Endothelial cell of umbilical vein (primary cell): ENCODE measurements around the gene TEX12. TPM values are rescaled to one million over a fixed set of nuclear protein-coding genes. Genes with fewer than 3 reads are reported as not detected.

Experiments used
- BruUV-seq: library from RNA; stranded (reverse); fragments of 400-500 nt; replicated peaks from 2 replicates; lab custom pipeline; 2021; lab: Mats Ljungman, UMichigan
- CTCF ChIA-PET: fragments of 300-600, 350-600 bp; sonication (Branson Sonifier 250); formaldehyde crosslinking; loops from one replicate; lab custom pipeline; 2021; ENCODE audit warnings: antibody characterized with exemption, inconsistent platforms; lab: Charles Lee
- POLR2A ChIA-PET: fragments of 300-600, 350-600 bp; sonication (Branson Sonifier 250); formaldehyde crosslinking; loops from one replicate; lab custom pipeline; 2021; ENCODE audit warnings: antibody characterized with exemption, inconsistent platforms; lab: Charles Lee
- DNase-seq: peaks from one replicate; pipeline ENCODE4 v3.0.0-alpha.2; 2011; ENCODE audit warnings: low read depth, low spot score
- FAIRE-seq: peaks from 2 replicates; lab custom pipeline; 2011; peaks lifted over from hg19 to GRCh38; lab: Jason Lieb, UNC
- H2AFZ ChIP-seq: 2 replicates; pipeline ENCODE4 v1.6.0; 2012; ENCODE audit warnings: low read depth, low read length, control low read depth, inconsistent platforms
- H3K27ac ChIP-seq: 2 replicates; pipeline ENCODE4 v1.5.1; 2011; ENCODE audit warnings: low read depth, mild to moderate bottlenecking, control low read depth, low read length, moderate library complexity; ENCODE audit not compliant: insufficient read depth
- H3K27me3 ChIP-seq, 2 experiments: 2 replicates each; pipeline versions ENCODE4 v1.6.0 to v1.6.1; 2011; ENCODE audit warnings: low read length in 2 of 2, mixed read lengths in 1 of 2; ENCODE audit not compliant: control insufficient read depth in 2 of 2, insufficient read depth in 2 of 2
- H3K36me3 ChIP-seq, 2 experiments: 2 replicates in 1 of 2; 3 replicates in 1 of 2; pipeline ENCODE4 v1.5.1; 2011; ENCODE audit warnings: low read length in 2 of 2, mild to moderate bottlenecking in 1 of 2, moderate library complexity in 1 of 2; ENCODE audit not compliant: control insufficient read depth in 2 of 2, insufficient read depth in 2 of 2; ENCODE audit errors: extremely low read depth in 1 of 2
- H3K4me1 ChIP-seq: 3 replicates; pipeline ENCODE4 v1.5.1; 2011; ENCODE audit warnings: mild to moderate bottlenecking, low read length; ENCODE audit not compliant: control insufficient read depth, insufficient read depth; ENCODE audit errors: extremely low read depth
- H3K4me2 ChIP-seq: 2 replicates; pipeline ENCODE4 v1.6.1; 2011; ENCODE audit warnings: low read length, control low read depth, mixed read lengths; ENCODE audit not compliant: insufficient read depth
- H3K4me3 ChIP-seq, 3 experiments: fragments of 200-600 bp in 1 of 3; sonication (generic), shearing (Covaris generic) in 1 of 3; replicated peaks in 1 of 3; 2 replicates each; pipeline ENCODE4 v1.5.1; 2011 to 2016; ENCODE audit warnings: control low read depth in 3 of 3, low read length in 3 of 3, mild to moderate bottlenecking in 2 of 3, inconsistent platforms in 1 of 3, low read depth in 1 of 3, moderate library complexity in 1 of 3; ENCODE audit not compliant: insufficient read depth in 1 of 3
- H3K79me2 ChIP-seq: 2 replicates; pipeline ENCODE4 v1.6.0; 2012; ENCODE audit warnings: low read length, inconsistent platforms; ENCODE audit not compliant: control insufficient read depth, insufficient read depth
- H3K9ac ChIP-seq: replicated peaks from 2 replicates; pipeline ENCODE3; 2011; ENCODE audit warnings: low read length, control low read depth; ENCODE audit not compliant: insufficient read depth; ENCODE audit errors: extremely low read depth
- H3K9me1 ChIP-seq: replicated peaks from 3 replicates; pipeline ENCODE4 v1.6.0; 2011; ENCODE audit warnings: mild to moderate bottlenecking, low read length; ENCODE audit not compliant: control insufficient read depth, insufficient read depth; ENCODE audit errors: extremely low read depth
- H3K9me3 ChIP-seq: replicated peaks from 2 replicates; pipeline ENCODE4 v1.5.1; 2012; ENCODE audit warnings: low read length, inconsistent platforms; ENCODE audit not compliant: control insufficient read depth, insufficient read depth
- H4K20me1 ChIP-seq: replicated peaks from 2 replicates; pipeline ENCODE3; 2011; ENCODE audit warnings: mild to moderate bottlenecking, low read length; ENCODE audit not compliant: control insufficient read depth, insufficient read depth; ENCODE audit errors: extremely low read depth
- EZH2 ChIP-seq: IDR thresholded peaks from 2 replicates; pipeline ENCODE4 v1.6.1; 2012; ENCODE audit warnings: borderline replicate concordance, low read depth, mild to moderate bottlenecking, moderate library complexity, low read length, inconsistent platforms; ENCODE audit not compliant: severe bottlenecking
- FOS ChIP-seq: IDR thresholded peaks from 2 replicates; pipeline ENCODE4 v1.6.1; 2011; ENCODE audit warnings: mild to moderate bottlenecking, low read length, moderate library complexity, borderline replicate concordance; ENCODE audit not compliant: insufficient read depth
- GATA2 ChIP-seq: IDR thresholded peaks from 2 replicates; pipeline ENCODE4 v1.7.0; 2011; ENCODE audit warnings: low read depth, mild to moderate bottlenecking, moderate library complexity, mixed read lengths, low read length; ENCODE audit not compliant: insufficient read length, insufficient read depth
- JUN ChIP-seq: IDR thresholded peaks from 2 replicates; pipeline ENCODE4 v1.6.1; 2011; ENCODE audit warnings: borderline replicate concordance, low read depth; ENCODE audit not compliant: insufficient read length, insufficient read depth
- MYC ChIP-seq: IDR thresholded peaks from one replicate; pipeline ENCODE4 v1.6.1; 2011; ENCODE audit warnings: mild to moderate bottlenecking, low read depth, low read length
- POLR2A ChIP-seq: IDR thresholded peaks from 2 replicates; pipeline ENCODE4 v1.6.1; 2012; ENCODE audit warnings: low read depth, mild to moderate bottlenecking, control low read depth, low read length
- POLR2AphosphoS5 ChIP-seq: IDR thresholded peaks from 2 replicates; pipeline ENCODE4 v1.6.1; 2012; ENCODE audit warnings: low read depth, mild to moderate bottlenecking, control low read depth, low read length, moderate library complexity; ENCODE audit not compliant: insufficient read depth
- dilution Hi-C: fragments of 300-500 bp; cut with MboI; formaldehyde crosslinking; loops from one replicate; pipeline ENCODE4 v1.15.0; 2019; ENCODE audit warnings: low sequenced_read_pairs; ENCODE audit not compliant: extremely low pct_ligation_motif_present
- intact Hi-C: fragments of 100-400 bp; cut with micrococcal nuclease; formaldehyde crosslinking; loops from one replicate; pipeline ENCODE4 v1.10.0; 2022
- polyA plus RNA-seq, 4 experiments: library from polyadenylated mRNA; depleted of rRNA in 3 of 4; stranded (reverse) in 3 of 4; unstranded in 1 of 4; fragments of >200 nt; gene quantifications; 2 replicates each; pipeline versions ENCODE4 v1.2.1 to v1.2.3, GENCODE V29; 2011 to 2012; ENCODE audit warnings: missing spikeins in 1 of 4
- total RNA-seq: library from RNA; stranded (reverse); gene quantifications from 2 replicates; pipeline ENCODE4 v1.2.3, GENCODE V29; 2021
- TF ChIP-seq, protein P1 (sequence below), 2 donors: IDR thresholded peaks; 1 replicate in 1 of 2; 2 replicates in 1 of 2; pipeline ENCODE4 v1.5.1; 2011; ENCODE audit warnings: low read length in 2 of 2, mild to moderate bottlenecking in 2 of 2, moderate library complexity in 2 of 2, control low read depth in 1 of 2, inconsistent platforms in 1 of 2, low read depth in 1 of 2; ENCODE audit not compliant: insufficient read depth in 1 of 2; ENCODE audit errors: extremely low read depth in 1 of 2
- TF ChIP-seq, protein P2 (sequence below): IDR thresholded peaks from 2 replicates; pipeline ENCODE4 v1.6.1; 2011; ENCODE audit not compliant: insufficient read depth, insufficient read length

TEX12 gene
- total and polyA plus RNA-seq, 2 donors (not counting 3 experiments of a cell fraction or from before 2014, with no cell fraction given) = 0.46 TPM; not detected in 1

DNA sequence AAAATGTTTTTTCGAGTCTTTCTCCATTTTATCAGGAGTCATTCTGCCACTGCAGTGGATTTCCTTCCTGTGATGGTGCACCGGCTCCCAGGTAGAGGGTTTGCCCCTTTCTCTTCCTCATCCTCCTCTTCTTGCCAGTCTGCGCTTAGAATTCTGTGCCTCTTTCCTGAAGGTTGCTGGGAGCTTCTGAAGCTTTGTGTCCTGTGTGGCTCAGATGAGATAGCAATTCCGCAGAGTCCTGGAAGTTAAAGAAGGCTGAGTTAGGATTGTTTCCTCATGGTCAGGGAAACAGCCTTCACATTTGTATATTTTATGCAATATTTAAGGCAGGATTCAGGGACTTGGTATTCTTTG is 8.4 kb downstream of the TEX12 start:
- Histone ChIP-seq H2AFZ (peak overlapping the region; percentile 94), H3K9me3 (no peaks in the 10 kb centered on the region), H3K4me3 (peak overlapping the region; percentile 1 to 68 (median 37)), H4K20me1 (no peaks in the 10 kb centered on the region), H3K27ac (peak overlapping the region; percentile 69), H3K9me1 (no peaks in the 10 kb centered on the region), H3K4me2 (peak overlapping the region; percentile 96), H3K36me3 (no peaks in the 10 kb centered on the region), H3K9ac (peak overlapping the region; percentile 71), H3K4me1 (peaks cover 16% of the 10 kb centered on the region), H3K27me3 (peaks cover 4 to 6% of the 10 kb centered on the region in 2 experiments), H3K79me2 (no peaks in the 10 kb centered on the region)
- TF ChIP-seq GATA2 (no peak), JUN (no peak), EZH2 (no peak), MYC (no peak), FOS (no peak), POLR2A (no peak), POLR2AphosphoS5 (no peak)
- TF ChIP-seq, protein P1, sequence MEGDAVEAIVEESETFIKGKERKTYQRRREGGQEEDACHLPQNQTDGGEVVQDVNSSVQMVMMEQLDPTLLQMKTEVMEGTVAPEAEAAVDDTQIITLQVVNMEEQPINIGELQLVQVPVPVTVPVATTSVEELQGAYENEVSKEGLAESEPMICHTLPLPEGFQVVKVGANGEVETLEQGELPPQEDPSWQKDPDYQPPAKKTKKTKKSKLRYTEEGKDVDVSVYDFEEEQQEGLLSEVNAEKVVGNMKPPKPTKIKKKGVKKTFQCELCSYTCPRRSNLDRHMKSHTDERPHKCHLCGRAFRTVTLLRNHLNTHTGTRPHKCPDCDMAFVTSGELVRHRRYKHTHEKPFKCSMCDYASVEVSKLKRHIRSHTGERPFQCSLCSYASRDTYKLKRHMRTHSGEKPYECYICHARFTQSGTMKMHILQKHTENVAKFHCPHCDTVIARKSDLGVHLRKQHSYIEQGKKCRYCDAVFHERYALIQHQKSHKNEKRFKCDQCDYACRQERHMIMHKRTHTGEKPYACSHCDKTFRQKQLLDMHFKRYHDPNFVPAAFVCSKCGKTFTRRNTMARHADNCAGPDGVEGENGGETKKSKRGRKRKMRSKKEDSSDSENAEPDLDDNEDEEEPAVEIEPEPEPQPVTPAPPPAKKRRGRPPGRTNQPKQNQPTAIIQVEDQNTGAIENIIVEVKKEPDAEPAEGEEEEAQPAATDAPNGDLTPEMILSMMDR (IDR thresholded peaks at IDR 0.05; ENCODE audit: extremely low read depth in 1 of 2, insufficient read depth in 1 of 2, low read depth in 1 of 2, low read length in 2 of 2) = no peak
- TF ChIP-seq, protein P2, sequence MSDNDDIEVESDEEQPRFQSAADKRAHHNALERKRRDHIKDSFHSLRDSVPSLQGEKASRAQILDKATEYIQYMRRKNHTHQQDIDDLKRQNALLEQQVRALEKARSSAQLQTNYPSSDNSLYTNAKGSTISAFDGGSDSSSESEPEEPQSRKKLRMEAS = no peak
- no TSS peak for BruUV-seq
- FAIRE-seq (no peak), DNase-seq (no peak)
- intact Hi-C loops (loop anchor here (1.0 to 5.0 kb wide), 5 partner anchors 55 to 297 kb away; partner anchors contain the start of genes CFAP68, FDXACB1, SDHD and TIMM8B), dilution Hi-C loops (no loop called here)
- ChIA-PET POLR2A (no interaction called here), CTCF (interaction anchor here (0.6 to 4.0 kb wide), 27 partner anchors 8 to 305 kb away, joined by 3 to 150 read pairs (median 4); partner anchors contain the start of genes IL18, SDHD, TEX12 and TIMM8B)
